NCI-H2196 (cell line): ENCODE results near the gene VPS35.
A peak's percentile ranks its signal among the peaks of the same experiment; 100 is the strongest.

ENCODE experiments used
- DNase-seq: peaks from one replicate; lab custom pipeline; 2025; ENCODE audit not compliant: unreplicated experiment; lab: John Stamatoyannopoulos, UW

VPS35 gene

GRCh38 chr16:46688654-46689364, at the start of gene VPS35:
VPS35 (minus strand) TSS chr16:46689178; CDS start chr16:46689133, 45 bp downstream.
- DNase-seq: peak; percentile 90

- DNase-seq: no peak
Observed at GRCh38 chr16:46737621-46738214, 48.7 kb upstream of the VPS35 start.

- no peak for DNase-seq
Observed at GRCh38 chr16:46736695-46737094, 47.7 kb upstream of the VPS35 start.

- DNase-seq: no peak
Observed at GRCh38 chr16:46733319-46733830, 44.4 kb upstream of the VPS35 start.

GRCh38 chr16:46732561-46732960, 43.6 kb upstream of the VPS35 start:
- DNase-seq: no peak

- no peak for DNase-seq
Observed at GRCh38 chr16:46731691-46732555, 42.9 kb upstream of the VPS35 start.

- no peak for DNase-seq
Observed at GRCh38 chr16:46730801-46731690, 42.1 kb upstream of the VPS35 start.

- no peak for DNase-seq
Observed at GRCh38 chr16:46730126-46730525, 41.1 kb upstream of the VPS35 start.

GRCh38 chr16:46729326-46729995, 40.5 kb upstream of the VPS35 start:
- no peak for DNase-seq

- DNase-seq: no peak
Observed at GRCh38 chr16:46728806-46729205, 39.8 kb upstream of the VPS35 start.

GRCh38 chr16:46727630-46728029, 38.7 kb upstream of the VPS35 start:
- no peak for DNase-seq

- no peak for DNase-seq
Observed at GRCh38 chr16:46727184-46727583, 38.2 kb upstream of the VPS35 start.

- no peak for DNase-seq
Observed at GRCh38 chr16:46721885-46722284, 32.9 kb upstream of the VPS35 start.

- DNase-seq: no peak
Observed at GRCh38 chr16:46720619-46721018, 31.6 kb upstream of the VPS35 start.

GRCh38 chr16:46719528-46719927, 30.6 kb upstream of the VPS35 start:
- DNase-seq: no peak

GRCh38 chr16:46718214-46718613, 29.2 kb upstream of the VPS35 start:
- no peak for DNase-seq

GRCh38 chr16:46717692-46718091, 28.7 kb upstream of the VPS35 start:
- no peak for DNase-seq

GRCh38 chr16:46715769-46716305, 26.9 kb upstream of the VPS35 start:
- DNase-seq: no peak

- no peak for DNase-seq
Observed at GRCh38 chr16:46714797-46715591, 26.0 kb upstream of the VPS35 start.
